Activated CD4-positive, alpha-beta T cell treated with anti-CD3 and anti-CD28 coated beads, Interleukin-2, amount 50 U/mL, for 4 hours (primary cell): ENCODE measurements around the gene COPS9.

Experiments used
- DNase-seq, 2 experiments: peaks; one replicate each; pipeline ENCODE4 v3.0.0-alpha.2; 2020

The COPS9 gene

GRCh38 chr2:240136013-240136670 lies at the start of gene COPS9:
Gene COPS9 (minus strand): TSS chr2:240136305. CDS start chr2:240136284, 21 bp downstream.
- peak; percentile 81 to 82 for DNase-seq

GRCh38 chr2:240184656-240185055 lies 48.6 kb upstream of the COPS9 start:
- DNase-seq, result no peak

GRCh38 chr2:240183875-240184590 lies 47.9 kb upstream of the COPS9 start:
- DNase-seq, result no peak

GRCh38 chr2:240183006-240183874 lies 47.1 kb upstream of the COPS9 start:
- DNase-seq, result no peak

GRCh38 chr2:240182476-240182875 lies 46.4 kb upstream of the COPS9 start:
- no peak for DNase-seq

- DNase-seq, result no peak
These were observed 45.9 kb upstream of the COPS9 start for GRCh38 chr2:240182001-240182400.

- no peak for DNase-seq
These were observed 44.0 kb upstream of the COPS9 start for GRCh38 chr2:240179941-240180666.

GRCh38 chr2:240179186-240179815 lies 43.2 kb upstream of the COPS9 start:
- DNase-seq, result no peak

- no peak for DNase-seq
These were observed 42.5 kb upstream of the COPS9 start for GRCh38 chr2:240178564-240178963.

GRCh38 chr2:240174496-240174895 lies 38.4 kb upstream of the COPS9 start:
- DNase-seq, result no peak

GRCh38 chr2:240172071-240172895 lies 36.2 kb upstream of the COPS9 start:
- DNase-seq, result no peak

- DNase-seq, result no peak
These were observed 34.8 kb upstream of the COPS9 start for GRCh38 chr2:240170883-240171282.

GRCh38 chr2:240170354-240170735 lies 34.2 kb upstream of the COPS9 start:
- no peak for DNase-seq

GRCh38 chr2:240169486-240170353 lies 33.6 kb upstream of the COPS9 start:
- no peak for DNase-seq

- DNase-seq, result no peak
These were observed 32.6 kb upstream of the COPS9 start for GRCh38 chr2:240168546-240169361.

- no peak for DNase-seq
These were observed 31.9 kb upstream of the COPS9 start for GRCh38 chr2:240168041-240168440.

GRCh38 chr2:240167588-240167880 lies 31.4 kb upstream of the COPS9 start:
- no peak for DNase-seq

- no peak for DNase-seq
These were observed 30.9 kb upstream of the COPS9 start for GRCh38 chr2:240166761-240167587.

- no peak for DNase-seq
These were observed 30.1 kb upstream of the COPS9 start for GRCh38 chr2:240166191-240166590.
